Activated B cell treated with CpG ODN at 0.5 μM for 24 hours (primary cell): ENCODE results near the gene CCNJL. TPM values are rescaled to one million over a fixed set of nuclear protein-coding genes. Genes with fewer than 3 reads are reported as not detected.

Experiments used
- ATAC-seq: fragments of 200-7000 bp; cut with Tn5 transposase; one replicate; pipeline ENCODE4 v1.10.0; 2021; ENCODE audit warnings: low read depth, mild to moderate bottlenecking, moderate library complexity
- CTCF ChIA-PET: fragments of 350-600 bp; sonication (Branson Sonifier 250); formaldehyde crosslinking; loops from one replicate; lab custom pipeline; 2021; ENCODE audit warnings: antibody characterized with exemption; lab: Charles Lee
- POLR2A ChIA-PET: fragments of 350-600 bp; sonication (Branson Sonifier 250); formaldehyde crosslinking; loops from one replicate; lab custom pipeline; 2021; ENCODE audit warnings: antibody characterized with exemption; lab: Charles Lee
- DNase-seq: peaks from one replicate; pipeline ENCODE4 v3.0.0; 2022
- H3K27ac Mint-ChIP-seq: one replicate; pipeline ENCODE4 v1.8.0; 2020; ENCODE audit warnings: mixed read lengths
- H3K27me3 Mint-ChIP-seq: one replicate; pipeline ENCODE4 v1.8.0; 2021; ENCODE audit warnings: mixed read lengths
- H3K36me3 Mint-ChIP-seq: one replicate; pipeline ENCODE4 v1.8.0; 2021; ENCODE audit warnings: low read depth, mixed read lengths
- H3K4me1 Mint-ChIP-seq: one replicate; pipeline ENCODE4 v1.8.0; 2021; ENCODE audit warnings: mixed read lengths
- H3K4me3 Mint-ChIP-seq: one replicate; pipeline ENCODE4 v1.8.0; 2020; ENCODE audit warnings: mild to moderate bottlenecking, mixed read lengths
- H3K9me3 Mint-ChIP-seq: one replicate; pipeline ENCODE4 v1.8.0; 2020; ENCODE audit warnings: mixed read lengths
- intact Hi-C: fragments of 100-400 bp; cut with micrococcal nuclease; formaldehyde crosslinking; loops from one replicate; pipeline ENCODE4 v1.15.1; 2024
- total RNA-seq: library from RNA; stranded (reverse); gene quantifications from 2 replicates; pipeline ENCODE4 v1.2.3, GENCODE V29; 2022
- TF ChIP-seq, protein P1 (sequence below): fragments of 200-600 bp; IDR thresholded peaks from one replicate; pipeline ENCODE4 v1.8.0; 2022; ENCODE audit warnings: antibody characterized with exemption, mild to moderate bottlenecking

The CCNJL gene
- total RNA-seq, 1 donor from 2014 or later, result 0.09 TPM

DNA sequence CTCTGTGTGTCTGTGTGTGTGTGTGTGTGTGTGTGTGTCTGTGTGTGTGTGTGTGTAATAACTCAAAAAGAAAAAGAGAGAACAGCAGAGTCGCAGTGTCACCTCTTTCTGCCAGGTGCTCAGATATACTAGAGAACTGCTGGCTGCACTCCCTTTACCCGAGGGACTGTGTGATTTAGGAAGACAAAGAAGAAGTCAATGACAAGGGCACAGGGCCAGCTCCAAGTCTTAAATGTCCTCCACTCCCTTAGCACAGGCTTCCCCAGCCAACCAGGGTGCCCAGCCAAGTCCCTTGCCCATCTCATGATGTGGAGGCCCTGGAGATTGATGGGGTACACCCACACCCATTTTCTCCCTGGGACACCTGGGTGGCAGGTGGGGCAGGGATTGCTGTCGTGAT lies 8.7 kb downstream of the CCNJL start:
- H3K4me1 Mint-ChIP-seq, result no peaks in the 10 kb centered on the region
- H3K27ac Mint-ChIP-seq, result no peak overlapping the region
- H3K36me3 Mint-ChIP-seq, result no peaks in the 10 kb centered on the region
- ATAC-seq (no peak), DNase-seq (no peak)
- H3K9me3 Mint-ChIP-seq, result no peaks in the 10 kb centered on the region
- intact Hi-C loops, result no loop called here
- POLR2A ChIA-PET, result no interaction called here
- peaks cover 31% of the 10 kb centered on the region for H3K27me3 Mint-ChIP-seq
- CTCF ChIA-PET, result no interaction called here
- TF ChIP-seq, protein P1, sequence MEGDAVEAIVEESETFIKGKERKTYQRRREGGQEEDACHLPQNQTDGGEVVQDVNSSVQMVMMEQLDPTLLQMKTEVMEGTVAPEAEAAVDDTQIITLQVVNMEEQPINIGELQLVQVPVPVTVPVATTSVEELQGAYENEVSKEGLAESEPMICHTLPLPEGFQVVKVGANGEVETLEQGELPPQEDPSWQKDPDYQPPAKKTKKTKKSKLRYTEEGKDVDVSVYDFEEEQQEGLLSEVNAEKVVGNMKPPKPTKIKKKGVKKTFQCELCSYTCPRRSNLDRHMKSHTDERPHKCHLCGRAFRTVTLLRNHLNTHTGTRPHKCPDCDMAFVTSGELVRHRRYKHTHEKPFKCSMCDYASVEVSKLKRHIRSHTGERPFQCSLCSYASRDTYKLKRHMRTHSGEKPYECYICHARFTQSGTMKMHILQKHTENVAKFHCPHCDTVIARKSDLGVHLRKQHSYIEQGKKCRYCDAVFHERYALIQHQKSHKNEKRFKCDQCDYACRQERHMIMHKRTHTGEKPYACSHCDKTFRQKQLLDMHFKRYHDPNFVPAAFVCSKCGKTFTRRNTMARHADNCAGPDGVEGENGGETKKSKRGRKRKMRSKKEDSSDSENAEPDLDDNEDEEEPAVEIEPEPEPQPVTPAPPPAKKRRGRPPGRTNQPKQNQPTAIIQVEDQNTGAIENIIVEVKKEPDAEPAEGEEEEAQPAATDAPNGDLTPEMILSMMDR, result no peak
- no peak overlapping the region for H3K4me3 Mint-ChIP-seq

DNA sequence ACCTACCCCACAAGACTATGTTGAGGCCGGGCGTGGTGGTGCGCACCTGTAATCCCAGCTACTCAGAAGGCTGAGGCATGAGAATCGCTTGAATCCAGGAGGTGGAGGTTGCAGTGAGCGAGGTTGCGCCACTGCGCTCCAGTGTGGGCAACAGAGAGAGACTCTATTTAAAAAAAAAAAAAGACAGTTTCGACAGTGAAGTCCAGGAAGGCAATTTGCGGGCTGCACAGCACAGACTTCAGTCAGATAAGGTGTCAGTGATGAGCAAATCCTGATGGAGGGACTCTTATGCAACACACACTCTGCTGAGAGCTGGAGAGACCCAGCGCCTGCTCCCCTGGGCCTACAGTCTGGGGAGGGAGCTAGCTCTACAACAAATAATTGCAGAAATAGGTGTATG lies 14.2 kb downstream of the CCNJL start:
- ATAC-seq (no peak), DNase-seq (no peak)
- Mint-ChIP-seq H3K4me3 (no peak overlapping the region), H3K4me1 (no peaks in the 10 kb centered on the region), H3K36me3 (no peaks in the 10 kb centered on the region), H3K27me3 (peaks cover 5% of the 10 kb centered on the region), H3K9me3 (no peaks in the 10 kb centered on the region), H3K27ac (no peak overlapping the region)
- TF ChIP-seq, protein P1, result no peak
- intact Hi-C loops, result no loop called here
- POLR2A ChIA-PET, result no interaction called here
- CTCF ChIA-PET, result no interaction called here

DNA sequence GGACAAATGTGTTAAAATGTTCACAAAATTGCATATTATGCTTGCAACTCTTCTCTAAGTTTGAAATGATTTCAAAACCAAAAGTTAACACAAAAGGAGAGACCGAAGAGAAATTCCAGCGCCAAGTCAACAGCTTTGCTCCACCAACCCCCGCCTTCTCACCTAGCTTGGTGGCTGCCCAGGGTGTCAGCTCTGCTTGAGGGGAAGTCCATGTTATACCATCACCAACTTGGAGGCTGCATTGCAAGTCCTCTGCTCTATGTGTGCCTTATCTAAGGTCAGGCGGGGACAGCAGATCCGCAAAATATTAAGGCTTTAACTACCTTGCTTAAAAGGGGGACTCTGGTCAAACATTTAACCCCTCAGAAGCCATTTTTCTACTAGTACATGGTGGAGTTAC lies 14.6 kb downstream of the CCNJL start:
- Mint-ChIP-seq H3K27ac (no peak overlapping the region), H3K36me3 (no peaks in the 10 kb centered on the region), H3K27me3 (peaks cover 5% of the 10 kb centered on the region), H3K4me1 (no peaks in the 10 kb centered on the region), H3K9me3 (no peaks in the 10 kb centered on the region), H3K4me3 (no peak overlapping the region)
- TF ChIP-seq, protein P1, result no peak
- POLR2A ChIA-PET, result no interaction called here
- intact Hi-C loops, result no loop called here
- no peak for ATAC-seq
- no peak for DNase-seq
- CTCF ChIA-PET, result no interaction called here

DNA sequence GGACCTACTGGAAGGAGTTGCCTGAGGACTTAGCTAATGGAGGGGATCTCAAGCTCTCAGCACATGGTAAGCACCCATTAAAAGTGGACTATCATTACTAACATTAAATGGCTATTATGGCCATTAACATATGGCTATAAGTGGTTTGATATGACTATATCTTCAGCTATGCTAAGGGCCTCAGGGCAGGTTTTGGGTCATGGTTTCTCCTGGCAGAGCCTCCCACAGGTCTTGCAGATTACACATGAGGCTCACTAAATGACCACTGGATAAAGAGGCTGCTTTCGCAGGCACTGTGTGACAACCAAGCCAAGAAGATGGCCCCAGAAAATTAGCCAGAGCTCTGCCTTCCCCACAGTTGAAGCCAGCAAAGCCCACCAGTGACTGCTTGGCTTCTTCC lies 15.4 kb downstream of the CCNJL start:
- no peak overlapping the region for H3K27ac Mint-ChIP-seq
- ATAC-seq (no peak), DNase-seq (no peak)
- intact Hi-C loops, result no loop called here
- H3K27me3 Mint-ChIP-seq, result peaks cover 5% of the 10 kb centered on the region
- POLR2A ChIA-PET, result no interaction called here
- no peaks in the 10 kb centered on the region for H3K4me1 Mint-ChIP-seq
- no peaks in the 10 kb centered on the region for H3K36me3 Mint-ChIP-seq
- TF ChIP-seq, protein P1, result no peak
- CTCF ChIA-PET, result no interaction called here
- H3K4me3 Mint-ChIP-seq, result no peak overlapping the region
- no peaks in the 10 kb centered on the region for H3K9me3 Mint-ChIP-seq

DNA sequence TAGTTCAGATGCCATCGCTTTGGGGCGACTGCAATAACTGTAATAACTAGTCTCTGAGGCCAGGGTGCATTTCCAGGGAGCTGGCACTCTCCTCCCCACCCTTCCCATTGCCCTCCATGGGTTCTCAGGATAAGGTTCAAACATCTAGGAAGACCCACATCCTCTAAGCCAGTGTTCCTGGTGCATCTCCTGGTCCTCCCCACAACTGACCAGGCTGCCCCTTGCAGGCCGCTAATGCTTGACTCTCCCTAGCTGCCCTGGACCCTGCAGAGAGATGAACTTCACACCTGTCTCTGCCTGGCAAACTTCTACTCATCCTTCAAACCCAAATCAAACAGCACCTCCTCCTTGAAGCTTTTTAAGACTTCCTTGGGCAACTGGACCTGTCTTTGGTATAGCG lies 15.9 kb downstream of the CCNJL start:
- Mint-ChIP-seq H3K36me3 (no peaks in the 10 kb centered on the region), H3K27me3 (peaks cover 5% of the 10 kb centered on the region), H3K4me3 (no peak overlapping the region), H3K4me1 (no peaks in the 10 kb centered on the region), H3K9me3 (no peaks in the 10 kb centered on the region), H3K27ac (no peak overlapping the region)
- ATAC-seq (no peak), DNase-seq (no peak)
- intact Hi-C loops, result no loop called here
- TF ChIP-seq, protein P1, result no peak
- CTCF ChIA-PET, result no interaction called here
- POLR2A ChIA-PET, result no interaction called here
